ENCODE measurements around the gene MRPS10. TPM values are rescaled to one million over a fixed set of nuclear protein-coding genes. Genes with fewer than 3 reads are reported as not detected.
"Not testable (repeated sequence)": the region's sequence is repeated elsewhere in the genome, so short reads cannot be mapped to it uniquely, and the experiment has no call there.

The MRPS10 gene
- total RNA-seq, 1 donor from 2014 or later, result 39.6 TPM

- Mint-ChIP-seq H3K4me1 (ENCODE audit: low read depth) (peaks cover 10% of the 10 kb centered on the region), H3K36me3 (ENCODE audit: low read depth) (no peaks in the 10 kb centered on the region), H3K27ac (no peak overlapping the region), H3K9me3 (no peaks in the 10 kb centered on the region), H3K4me3 (ENCODE audit: low read depth) (no peak overlapping the region), H3K27me3 (ENCODE audit: low read depth) (no peaks in the 10 kb centered on the region)
- intact Hi-C loops (cut with micrococcal nuclease), result no loop called here
- DNase-seq (ENCODE audit: low spot score), result no peak
These were observed 39.9 kb downstream of the MRPS10 start for GRCh38 chr6:42177514-42178364.

GRCh38 chr6:42176981-42177380 is 40.7 kb downstream of the MRPS10 start:
- no peak for DNase-seq (ENCODE audit: low spot score)
- no peaks in the 10 kb centered on the region for H3K9me3 Mint-ChIP-seq
- H3K27me3 Mint-ChIP-seq (ENCODE audit: low read depth), result no peaks in the 10 kb centered on the region
- no peak overlapping the region for H3K27ac Mint-ChIP-seq
- H3K4me1 Mint-ChIP-seq (ENCODE audit: low read depth), result peaks cover 10% of the 10 kb centered on the region
- H3K36me3 Mint-ChIP-seq (ENCODE audit: low read depth), result no peaks in the 10 kb centered on the region
- no peak overlapping the region for H3K4me3 Mint-ChIP-seq (ENCODE audit: low read depth)
- intact Hi-C loops (cut with micrococcal nuclease), result no loop called here

- no peaks in the 10 kb centered on the region for H3K27me3 Mint-ChIP-seq (ENCODE audit: low read depth)
- no peak overlapping the region for H3K27ac Mint-ChIP-seq
- H3K36me3 Mint-ChIP-seq (ENCODE audit: low read depth), result no peaks in the 10 kb centered on the region
- DNase-seq (ENCODE audit: low spot score), result no peak
- H3K4me1 Mint-ChIP-seq (ENCODE audit: low read depth), result peaks cover 10% of the 10 kb centered on the region
- no peak overlapping the region for H3K4me3 Mint-ChIP-seq (ENCODE audit: low read depth)
- intact Hi-C loops (cut with micrococcal nuclease), result no loop called here
- H3K9me3 Mint-ChIP-seq, result no peaks in the 10 kb centered on the region
These were observed 41.8 kb downstream of the MRPS10 start for GRCh38 chr6:42175860-42176259.

DNA sequence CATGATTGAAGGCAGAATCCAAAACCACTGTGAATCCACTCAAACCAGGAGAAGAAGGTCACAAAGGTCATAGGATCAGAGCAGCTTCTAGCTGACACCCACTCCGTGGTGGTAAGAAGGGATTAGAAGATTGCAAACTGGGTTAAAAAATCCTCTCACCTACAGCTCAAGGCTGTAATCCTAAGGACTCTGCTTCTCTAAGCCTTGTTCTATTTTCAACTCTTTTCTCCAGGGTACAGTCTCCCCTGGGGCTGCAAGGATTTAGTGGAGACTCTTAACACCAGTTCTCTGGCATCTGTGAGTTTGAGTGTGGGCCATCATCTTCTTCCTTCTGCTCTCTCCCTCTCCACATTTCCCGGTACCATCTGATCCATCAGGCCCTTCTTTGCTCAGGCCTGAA is 44.6 kb downstream of the MRPS10 start, which contains the start of gene GUCA1A:
Gene GUCA1A, plus strand, starts transcription at position 264 of the 400 bp plus-strand sequence. CDS start 250 bp downstream, outside the sequence.
- no peaks in the 10 kb centered on the region for H3K36me3 Mint-ChIP-seq (ENCODE audit: low read depth)
- DNase-seq (ENCODE audit: low spot score), result no peak
- H3K4me1 Mint-ChIP-seq (ENCODE audit: low read depth), result peaks cover 2% of the 10 kb centered on the region
- intact Hi-C loops (cut with micrococcal nuclease), result no loop called here
- peaks cover 3% of the 10 kb centered on the region for H3K27me3 Mint-ChIP-seq (ENCODE audit: low read depth)
- no peak within 1 kb of the TSS for H3K27ac Mint-ChIP-seq
- no peaks in the 10 kb centered on the region for H3K9me3 Mint-ChIP-seq
- no peak within 1 kb of the TSS for H3K4me3 Mint-ChIP-seq (ENCODE audit: low read depth)

- Mint-ChIP-seq H3K27me3 (ENCODE audit: low read depth) (peaks cover 3% of the 10 kb centered on the region), H3K27ac (no peak overlapping the region), H3K4me1 (ENCODE audit: low read depth) (no peaks in the 10 kb centered on the region), H3K9me3 (no peaks in the 10 kb centered on the region), H3K4me3 (ENCODE audit: low read depth) (no peak overlapping the region), H3K36me3 (ENCODE audit: low read depth) (no peaks in the 10 kb centered on the region)
- intact Hi-C loops (cut with micrococcal nuclease), result no loop called here
- DNase-seq (ENCODE audit: low spot score), result no peak
These were observed 45.7 kb downstream of the MRPS10 start for GRCh38 chr6:42171813-42172581.

DNA sequence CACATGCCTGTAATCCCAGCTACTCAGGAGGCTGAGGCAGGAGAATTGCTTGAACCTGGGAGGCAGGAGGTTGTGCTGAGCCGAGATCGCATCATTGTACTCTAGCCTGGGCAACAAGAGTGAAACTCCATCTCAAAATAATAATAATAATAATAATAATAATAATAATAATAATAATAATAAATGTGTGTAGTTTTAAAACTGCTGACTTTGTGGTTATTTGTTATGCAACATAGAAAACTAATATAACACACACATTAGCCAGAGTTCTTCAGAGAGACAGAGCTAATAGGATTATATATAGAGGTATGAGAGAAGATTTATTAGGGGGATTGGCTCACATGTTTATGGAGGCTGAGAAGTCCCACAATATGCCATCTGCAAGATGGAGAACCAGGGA is 47.9 kb downstream of the MRPS10 start:
- H3K36me3 Mint-ChIP-seq (ENCODE audit: low read depth); H3K9me3 Mint-ChIP-seq; H3K4me3 Mint-ChIP-seq (ENCODE audit: low read depth); H3K4me1 Mint-ChIP-seq (ENCODE audit: low read depth); H3K27me3 Mint-ChIP-seq (ENCODE audit: low read depth); DNase-seq (ENCODE audit: low spot score); H3K27ac Mint-ChIP-seq: not testable (repeated sequence)
- intact Hi-C loops (cut with micrococcal nuclease), result loop anchor here (5.0 kb wide), 2 partner anchors 322 to 392 kb away; partner anchors contain the start of gene FRS3

DNA sequence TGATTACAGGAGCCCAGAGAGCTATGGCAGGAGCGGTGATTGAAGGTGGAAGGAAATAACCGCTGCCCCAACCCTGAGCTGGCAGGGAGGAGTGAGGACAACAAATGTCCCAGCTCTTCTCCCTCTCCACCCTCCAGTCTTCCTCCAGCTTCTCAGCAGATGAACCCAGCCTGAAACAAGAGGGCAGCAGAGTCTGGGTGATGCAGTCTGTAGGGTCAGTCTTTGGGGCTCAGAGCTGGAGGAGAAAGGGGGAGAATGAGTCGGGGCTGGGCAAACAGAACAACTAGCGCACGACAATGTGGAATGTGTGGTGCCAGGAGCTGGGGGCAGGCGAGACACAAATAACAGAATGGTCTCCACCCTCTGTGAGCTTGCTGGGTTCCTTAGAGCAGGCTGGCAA is 49.0 kb downstream of the MRPS10 start:
- H3K9me3 Mint-ChIP-seq, result no peaks in the 10 kb centered on the region
- DNase-seq (ENCODE audit: low spot score), result no peak
- no peak overlapping the region for H3K27ac Mint-ChIP-seq
- no peaks in the 10 kb centered on the region for H3K4me1 Mint-ChIP-seq (ENCODE audit: low read depth)
- H3K36me3 Mint-ChIP-seq (ENCODE audit: low read depth), result no peaks in the 10 kb centered on the region
- intact Hi-C loops (cut with micrococcal nuclease), result loop anchor here (5.0 kb wide), 2 partner anchors 321 to 391 kb away; partner anchors contain the start of gene FRS3
- H3K27me3 Mint-ChIP-seq (ENCODE audit: low read depth), result peaks cover 4% of the 10 kb centered on the region
- H3K4me3 Mint-ChIP-seq (ENCODE audit: low read depth), result no peak overlapping the region

GRCh38 chr6:42166444-42167141 is 51.1 kb downstream of the MRPS10 start:
- intact Hi-C loops (cut with micrococcal nuclease), result loop anchor here (1.0 to 5.0 kb wide), 3 partner anchors 91 to 389 kb away; partner anchors contain the start of gene FRS3
- Mint-ChIP-seq H3K4me3 (ENCODE audit: low read depth) (no peak overlapping the region), H3K27me3 (ENCODE audit: low read depth) (peaks cover 6% of the 10 kb centered on the region), H3K36me3 (ENCODE audit: low read depth) (no peaks in the 10 kb centered on the region), H3K27ac (no peak overlapping the region), H3K4me1 (ENCODE audit: low read depth) (no peaks in the 10 kb centered on the region), H3K9me3 (no peaks in the 10 kb centered on the region)
- peak; percentile 64 for DNase-seq (ENCODE audit: low spot score)

DNA sequence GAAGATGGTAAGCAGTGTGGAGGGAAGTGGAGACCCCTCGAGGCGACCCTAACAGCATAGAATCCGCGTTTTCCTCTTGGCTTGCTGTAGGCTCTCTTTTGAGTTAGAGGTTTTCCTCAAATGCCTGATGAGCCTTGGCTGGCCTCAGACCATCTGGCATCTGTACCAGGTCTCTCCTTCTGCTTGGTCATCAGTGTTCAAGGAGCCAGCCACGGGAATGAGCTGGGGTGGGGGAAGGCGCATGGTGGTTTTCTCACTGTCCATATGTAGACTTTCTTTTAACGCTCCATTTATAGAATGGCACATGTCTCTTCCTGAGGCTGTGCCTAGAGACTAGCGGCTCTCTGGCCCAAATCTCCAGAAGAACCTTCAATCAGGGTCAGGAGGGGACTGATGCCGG is 52.6 kb downstream of the MRPS10 start:
- no peak overlapping the region for H3K4me3 Mint-ChIP-seq (ENCODE audit: low read depth)
- DNase-seq (ENCODE audit: low spot score), result no peak
- peaks cover 12% of the 10 kb centered on the region for H3K27me3 Mint-ChIP-seq (ENCODE audit: low read depth)
- no peaks in the 10 kb centered on the region for H3K9me3 Mint-ChIP-seq
- no peaks in the 10 kb centered on the region for H3K4me1 Mint-ChIP-seq (ENCODE audit: low read depth)
- H3K27ac Mint-ChIP-seq, result no peak overlapping the region
- intact Hi-C loops (cut with micrococcal nuclease), result loop anchor here (5.0 kb wide), 2 partner anchors 318 to 388 kb away; partner anchors contain the start of gene FRS3
- no peaks in the 10 kb centered on the region for H3K36me3 Mint-ChIP-seq (ENCODE audit: low read depth)

DNA sequence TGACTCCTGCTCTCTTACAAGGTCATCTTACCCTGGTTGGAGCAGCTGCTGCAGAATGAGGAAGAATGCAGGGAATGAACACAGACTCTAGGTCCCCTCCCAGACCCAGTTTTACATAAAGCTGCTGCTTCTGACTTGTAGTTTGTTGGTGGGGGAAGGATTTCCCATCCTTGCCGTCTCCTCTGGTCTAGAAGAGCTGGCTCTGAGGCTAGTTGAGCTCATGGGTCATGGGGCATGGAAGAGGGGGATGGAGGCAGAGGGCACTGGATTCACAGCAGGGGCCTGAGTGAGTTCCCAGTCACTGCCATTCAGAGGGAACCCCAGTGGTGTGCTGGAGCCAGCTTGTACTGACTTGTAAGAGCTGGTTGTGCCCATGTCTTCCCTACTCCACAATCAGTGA is 53.7 kb downstream of the MRPS10 start:
- Mint-ChIP-seq H3K36me3 (ENCODE audit: low read depth) (no peaks in the 10 kb centered on the region), H3K27ac (no peak overlapping the region), H3K4me3 (ENCODE audit: low read depth) (no peak overlapping the region), H3K9me3 (no peaks in the 10 kb centered on the region), H3K27me3 (ENCODE audit: low read depth) (peaks cover 12% of the 10 kb centered on the region), H3K4me1 (ENCODE audit: low read depth) (no peaks in the 10 kb centered on the region)
- intact Hi-C loops (cut with micrococcal nuclease), result no loop called here
- DNase-seq (ENCODE audit: low spot score), result no peak

DNA sequence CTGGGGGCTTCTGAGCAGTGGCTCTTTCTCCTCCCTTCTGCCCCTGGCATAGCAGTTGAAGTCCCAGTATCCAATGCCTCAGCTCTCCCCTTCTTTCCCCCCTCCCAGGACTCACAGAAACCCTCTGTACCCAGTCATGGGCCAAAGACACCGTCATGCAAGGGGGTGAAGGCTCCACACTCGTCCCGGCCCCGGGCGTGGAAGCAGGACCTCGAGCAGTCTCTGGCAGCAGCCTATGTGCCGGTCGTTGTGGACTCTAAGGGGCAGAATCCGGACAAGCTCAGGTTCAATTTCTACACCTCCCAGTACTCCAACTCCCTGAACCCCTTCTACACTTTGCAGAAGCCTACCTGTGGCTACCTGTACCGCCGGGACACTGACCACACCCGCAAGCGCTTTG is 54.8 kb downstream of the MRPS10 start:
- H3K27ac Mint-ChIP-seq, result no peak overlapping the region
- no peaks in the 10 kb centered on the region for H3K9me3 Mint-ChIP-seq
- no peak for DNase-seq (ENCODE audit: low spot score)
- no peaks in the 10 kb centered on the region for H3K4me1 Mint-ChIP-seq (ENCODE audit: low read depth)
- peaks cover 10% of the 10 kb centered on the region for H3K27me3 Mint-ChIP-seq (ENCODE audit: low read depth)
- intact Hi-C loops (cut with micrococcal nuclease), result no loop called here
- no peaks in the 10 kb centered on the region for H3K36me3 Mint-ChIP-seq (ENCODE audit: low read depth)
- H3K4me3 Mint-ChIP-seq (ENCODE audit: low read depth), result no peak overlapping the region

DNA sequence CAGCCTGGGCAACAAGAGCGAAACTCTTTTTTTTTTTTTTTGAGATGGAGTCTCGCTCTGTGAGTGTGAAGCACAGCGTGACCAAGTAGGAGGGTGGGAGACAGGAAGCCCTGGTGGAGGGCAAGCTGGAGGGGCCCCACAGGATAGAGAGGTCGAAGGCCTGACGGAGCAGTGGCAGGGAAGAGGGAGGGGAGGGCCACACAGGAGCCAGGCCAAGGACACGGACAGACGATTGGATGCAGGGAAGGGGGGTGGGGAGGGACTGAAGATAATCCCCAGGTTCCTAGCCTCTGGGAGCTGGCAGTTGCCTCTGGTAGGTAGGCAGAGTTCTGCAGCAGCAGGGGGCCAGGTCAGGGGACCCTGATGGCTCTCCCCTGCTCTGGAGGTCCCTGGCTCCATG is 55.3 kb downstream of the MRPS10 start:
- no peaks in the 10 kb centered on the region for H3K36me3 Mint-ChIP-seq (ENCODE audit: low read depth)
- intact Hi-C loops (cut with micrococcal nuclease), result no loop called here
- no peak overlapping the region for H3K4me3 Mint-ChIP-seq (ENCODE audit: low read depth)
- no peaks in the 10 kb centered on the region for H3K9me3 Mint-ChIP-seq
- no peaks in the 10 kb centered on the region for H3K4me1 Mint-ChIP-seq (ENCODE audit: low read depth)
- H3K27ac Mint-ChIP-seq, result no peak overlapping the region
- DNase-seq (ENCODE audit: low spot score), result no peak
- H3K27me3 Mint-ChIP-seq (ENCODE audit: low read depth), result peaks cover 10% of the 10 kb centered on the region

Data from activated T-helper 2 cell treated with anti-CD3 and anti-CD28 coated beads, Interferon-gamma antibody, Interleukin-2, Interleukin-4, amounts not matched to agents 10 μg/mL and 5 μg/mL and 100 μg/mL, durations not matched to agents 14 hours and 24 hours and 36 hours (primary cell).